NCI-H2029 (cell line): ENCODE results near the gene RNF214.

Source experiments
- DNase-seq: peaks from one replicate; lab custom pipeline; 2025; lab: John Stamatoyannopoulos, UW

The RNF214 gene

DNA sequence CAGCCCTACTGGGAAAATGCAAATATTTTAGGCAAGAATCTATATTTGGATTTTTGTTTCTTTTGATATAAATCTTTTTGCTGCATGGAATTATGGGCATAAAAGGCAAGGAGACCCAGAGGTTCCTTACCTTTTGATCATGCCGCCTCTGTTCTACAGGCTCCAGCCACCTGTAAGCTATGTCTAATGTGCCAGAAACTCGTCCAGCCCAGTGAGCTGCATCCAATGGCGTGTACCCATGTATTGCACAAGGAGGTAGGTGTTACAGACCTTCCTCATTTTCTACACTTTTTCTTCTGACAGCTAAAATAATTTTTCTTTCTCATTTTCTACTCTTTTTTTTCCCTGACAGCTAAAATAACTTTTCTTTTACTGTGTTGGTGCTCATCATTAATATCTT lies 50.5 kb downstream of the RNF214 start:
- DNase-seq, result no peak

DNA sequence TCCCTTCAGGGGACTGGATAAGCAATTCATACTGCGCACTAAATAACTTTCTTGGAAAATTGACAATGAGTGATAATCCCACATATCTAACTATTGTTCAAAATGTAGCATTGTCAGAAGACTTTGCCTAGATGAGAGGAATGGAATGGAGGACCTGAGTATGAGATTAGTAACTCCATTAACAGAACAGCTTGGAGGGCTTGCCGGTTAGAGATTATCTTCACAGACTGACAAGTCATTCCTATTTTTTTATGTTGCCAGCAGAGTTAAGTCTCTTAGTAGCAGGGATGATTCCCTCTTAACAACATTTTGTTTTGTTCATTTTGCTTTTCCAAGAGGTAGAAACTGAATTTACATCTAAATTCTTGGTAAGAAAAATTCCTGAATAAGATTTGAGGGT lies 51.6 kb downstream of the RNF214 start:
- no peak for DNase-seq

DNA sequence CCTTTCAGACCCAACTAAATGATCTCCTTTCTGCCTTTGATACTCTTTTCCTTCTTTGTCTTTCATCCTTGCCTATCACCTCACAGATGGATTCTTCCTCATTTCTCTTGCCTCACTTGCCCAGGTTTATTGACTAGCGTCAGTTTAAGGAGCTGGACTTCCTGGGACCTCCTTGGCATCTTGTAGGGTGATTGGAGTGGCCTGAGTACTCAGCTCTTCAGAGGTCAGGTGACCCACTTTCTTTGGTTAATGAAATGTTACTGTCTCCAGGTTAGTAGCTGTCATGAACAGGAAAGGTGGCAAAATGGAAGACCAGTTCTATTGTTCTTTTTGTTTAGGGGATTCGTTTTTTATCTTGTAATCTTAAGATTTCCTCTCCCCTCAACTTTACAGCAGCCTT lies 54.1 kb downstream of the RNF214 start:
- DNase-seq, result no peak

GRCh38 chr11:117287668-117288067 lies 55.2 kb downstream of the RNF214 start:
- DNase-seq, result no peak

DNA sequence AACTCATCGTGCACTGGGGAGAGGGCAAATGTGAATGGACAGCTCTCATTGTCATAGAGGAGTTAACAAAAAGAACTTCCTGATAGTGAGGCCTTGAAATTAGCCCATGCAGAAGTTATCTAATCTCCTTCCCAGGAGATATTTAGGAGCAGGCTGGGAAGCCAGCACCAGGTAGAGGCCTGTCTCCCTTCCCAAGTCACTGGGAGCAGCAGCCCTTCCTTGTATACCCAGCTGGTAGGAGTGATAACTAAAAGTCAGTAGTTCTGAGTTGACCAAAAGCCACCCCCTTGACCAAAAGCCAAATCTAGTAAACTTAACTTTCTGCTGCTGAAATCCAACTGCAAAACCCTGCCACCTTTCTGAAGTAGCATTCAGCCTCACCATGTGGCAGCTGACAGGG lies 57.3 kb downstream of the RNF214 start:
- no peak for DNase-seq

- DNase-seq, result no peak
Measured at GRCh38 chr11:117290809-117291396, 58.4 kb downstream of the RNF214 start, which contains the start of gene BACE1-AS. Gene BACE1-AS, plus strand, starts transcription at chr11:117291346.

DNA sequence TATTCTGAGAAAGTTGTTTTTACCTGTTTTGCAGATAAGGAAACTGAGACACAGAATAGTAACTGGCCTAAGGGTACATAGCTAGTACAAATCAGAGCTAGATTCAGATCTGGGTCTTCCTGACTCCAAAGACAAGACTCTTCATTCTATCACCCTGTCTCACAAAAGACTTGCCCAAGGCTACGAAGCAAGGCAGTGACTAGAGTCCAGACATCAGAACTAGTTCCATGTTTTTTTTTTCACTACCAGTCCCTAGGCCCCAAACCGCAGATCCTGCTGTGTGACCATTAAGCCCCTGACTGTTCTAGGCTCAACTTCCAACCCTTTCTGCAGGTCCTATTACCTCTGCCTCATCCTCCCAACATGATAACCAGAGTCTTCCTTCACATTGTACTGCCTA lies 60.1 kb downstream of the RNF214 start:
- no peak for DNase-seq

DNA sequence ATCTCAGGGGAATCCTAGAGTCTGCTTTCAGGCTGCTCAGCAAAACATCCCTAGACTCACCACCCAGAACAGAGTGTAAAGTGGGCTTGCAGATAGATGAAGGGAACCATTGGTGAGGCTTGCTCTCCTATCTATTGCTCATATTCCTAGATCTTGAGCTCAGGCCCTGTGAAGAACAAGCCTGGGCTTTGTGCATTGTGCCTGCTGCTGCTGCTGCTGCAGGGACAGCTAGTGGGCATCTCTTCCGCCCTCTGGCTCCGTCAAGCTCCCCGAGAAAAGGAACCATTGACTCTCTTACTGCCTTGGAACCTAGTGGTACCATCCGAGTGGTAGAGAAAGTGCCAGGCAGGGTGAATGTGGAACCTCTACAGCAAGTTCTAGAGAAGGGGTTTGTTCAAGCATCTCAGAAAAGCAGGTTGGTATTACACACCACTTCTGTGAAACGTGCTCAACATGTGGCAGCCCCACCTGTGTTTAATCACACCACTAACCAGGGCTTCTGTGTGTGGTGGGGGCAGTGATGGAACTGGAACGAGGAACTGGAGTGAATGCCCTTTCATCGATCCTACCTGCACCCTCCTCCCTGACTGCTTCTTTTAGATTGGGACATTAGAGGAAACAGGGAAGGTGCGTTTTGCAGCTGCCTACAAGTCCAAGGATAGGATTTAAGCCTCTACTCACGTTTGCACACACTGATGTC lies 63.1 kb downstream of the RNF214 start:
- no peak for DNase-seq

DNA sequence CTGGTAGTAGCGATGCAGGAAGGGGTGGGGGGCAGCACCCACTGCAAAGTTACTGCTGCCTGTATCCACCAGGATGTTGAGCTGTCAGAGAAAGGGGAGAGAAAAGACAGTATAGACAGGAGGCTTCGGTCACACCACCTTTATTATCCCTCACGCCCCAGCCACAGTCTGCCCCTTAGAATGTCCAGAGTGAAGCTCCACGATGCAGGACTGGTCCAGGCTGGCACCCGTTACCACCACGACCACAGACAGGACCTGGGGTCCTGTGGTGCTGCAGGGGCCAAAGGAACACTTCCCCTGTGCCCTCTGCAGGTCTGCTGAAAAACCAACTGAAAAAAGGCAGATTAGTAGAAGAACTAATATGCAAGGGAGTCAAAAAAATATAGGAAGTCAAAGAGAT lies 64.4 kb downstream of the RNF214 start:
- no peak for DNase-seq

GRCh38 chr11:117298195-117298594 lies 65.7 kb downstream of the RNF214 start:
- DNase-seq, result no peak

DNA sequence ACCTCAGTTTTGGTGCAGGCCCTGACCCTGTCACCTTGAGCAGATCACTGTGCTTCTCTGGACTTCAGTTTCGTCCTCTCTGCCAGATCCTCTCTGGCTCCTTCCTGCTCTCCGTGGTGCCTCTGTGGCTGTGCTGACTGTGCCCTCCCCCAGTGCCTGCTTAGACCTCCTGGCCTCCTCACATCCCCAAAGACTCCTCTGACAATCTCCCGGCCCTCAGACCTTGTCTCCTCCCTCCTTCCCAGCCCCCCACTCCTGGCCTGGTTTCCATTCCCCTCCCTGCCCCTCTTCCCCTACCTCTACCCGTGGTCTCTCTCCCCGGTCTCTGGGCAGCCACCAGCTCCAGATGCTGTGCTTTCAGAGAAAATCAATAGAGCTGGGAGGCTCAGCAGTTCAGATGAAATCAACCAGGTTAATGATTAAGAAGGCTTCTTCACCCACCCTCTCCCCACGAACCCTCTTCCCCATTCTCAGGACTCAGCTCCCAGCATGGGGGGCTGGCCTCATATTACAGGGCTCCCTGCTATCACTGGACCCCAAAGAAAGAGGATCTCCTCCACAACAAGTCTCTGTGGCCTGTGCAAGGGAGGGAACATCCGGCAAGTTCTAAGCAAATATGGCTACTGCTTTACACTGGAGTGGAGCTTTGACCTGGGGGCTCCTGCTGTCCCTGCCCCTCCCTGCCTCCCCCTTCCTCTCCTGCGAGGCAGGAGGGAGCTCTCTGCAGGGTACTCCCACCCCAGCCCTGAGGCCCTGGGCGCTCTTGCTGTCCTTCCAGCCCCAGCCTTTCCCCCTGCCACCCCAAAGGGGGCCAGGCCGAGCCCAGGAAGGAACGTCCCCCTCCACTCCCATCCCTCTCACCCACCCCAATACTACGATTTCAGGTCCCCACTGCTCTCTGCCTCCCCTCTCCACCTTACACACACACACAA lies 67.1 kb downstream of the RNF214 start:
- no peak for DNase-seq

DNA sequence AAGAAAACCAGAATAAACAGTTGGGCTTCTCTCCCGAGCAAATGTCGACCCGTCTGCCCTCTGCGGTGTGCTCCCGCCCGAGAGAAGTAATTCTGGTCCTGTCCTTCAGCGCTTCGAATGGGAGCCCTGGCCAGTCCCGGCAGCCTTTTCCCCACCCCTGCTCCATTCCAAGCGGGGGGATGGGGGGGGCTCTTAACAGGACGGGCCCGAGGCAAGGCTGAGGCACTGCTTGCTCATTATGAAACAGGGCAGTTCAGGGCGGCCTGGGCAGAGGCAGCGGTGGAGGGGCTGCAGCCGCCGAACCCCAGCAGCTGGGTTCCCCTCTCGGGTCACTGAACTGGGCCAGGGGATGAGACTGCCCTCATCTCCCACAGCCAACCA lies 67.8 kb downstream of the RNF214 start:
- no peak for DNase-seq

- no peak for DNase-seq
Measured at GRCh38 chr11:117300773-117301172, 68.3 kb downstream of the RNF214 start.

GRCh38 chr11:117302228-117302627 lies 69.8 kb downstream of the RNF214 start:
- no peak for DNase-seq

DNA sequence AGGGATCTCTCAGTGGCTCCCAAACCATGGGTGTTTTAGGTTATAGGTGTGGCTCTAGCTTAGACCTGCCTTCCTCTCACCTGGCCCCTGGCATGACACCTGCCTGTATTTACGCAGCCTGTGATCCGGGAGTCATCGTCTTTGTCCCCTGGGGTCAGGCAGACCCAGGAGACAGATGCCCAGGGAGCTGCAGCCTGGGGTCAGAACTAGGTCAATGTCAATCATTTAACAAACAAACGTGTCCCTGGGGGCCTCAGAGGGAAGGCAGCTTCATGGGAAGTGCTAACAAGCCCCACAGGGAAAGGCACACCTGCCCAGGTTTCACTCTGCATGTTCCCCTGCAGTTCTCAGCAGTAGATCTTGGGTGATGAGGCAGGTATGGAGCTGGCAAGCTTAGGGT lies 70.6 kb downstream of the RNF214 start:
- no peak for DNase-seq

DNA sequence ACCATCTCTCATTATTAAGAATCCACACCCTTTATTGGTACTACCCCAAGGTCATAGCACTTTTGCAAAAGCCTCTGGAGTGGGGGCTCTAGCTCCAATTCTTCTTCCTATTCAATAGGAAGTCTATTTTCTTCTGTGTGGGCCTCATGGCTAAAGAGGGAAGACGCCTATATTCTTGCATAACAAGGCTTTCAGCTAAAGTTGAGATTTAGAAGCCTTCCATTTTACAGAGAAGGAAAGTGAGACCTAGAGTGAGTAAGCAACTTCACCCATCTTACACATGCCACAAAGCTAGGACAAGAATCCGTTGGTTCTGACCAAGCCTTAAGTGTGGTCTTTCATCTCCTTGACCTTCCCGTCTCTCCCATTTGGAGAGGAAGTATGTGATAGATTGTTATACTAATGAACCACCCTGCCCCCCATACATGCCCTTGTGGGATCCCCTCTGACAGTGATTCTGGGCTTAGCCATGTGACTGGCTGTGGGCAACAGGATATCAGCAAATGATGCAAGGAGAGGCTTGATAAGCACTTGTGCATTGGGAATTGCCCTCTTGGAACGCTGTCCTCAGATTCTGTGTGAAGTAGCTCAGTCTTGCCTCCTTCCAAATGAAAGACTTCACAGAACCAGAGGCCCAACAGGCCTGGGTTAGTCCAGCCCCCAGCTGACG lies 71.3 kb downstream of the RNF214 start:
- no peak for DNase-seq

GRCh38 chr11:117305145-117305544 lies 72.7 kb downstream of the RNF214 start:
- no peak for DNase-seq

DNA sequence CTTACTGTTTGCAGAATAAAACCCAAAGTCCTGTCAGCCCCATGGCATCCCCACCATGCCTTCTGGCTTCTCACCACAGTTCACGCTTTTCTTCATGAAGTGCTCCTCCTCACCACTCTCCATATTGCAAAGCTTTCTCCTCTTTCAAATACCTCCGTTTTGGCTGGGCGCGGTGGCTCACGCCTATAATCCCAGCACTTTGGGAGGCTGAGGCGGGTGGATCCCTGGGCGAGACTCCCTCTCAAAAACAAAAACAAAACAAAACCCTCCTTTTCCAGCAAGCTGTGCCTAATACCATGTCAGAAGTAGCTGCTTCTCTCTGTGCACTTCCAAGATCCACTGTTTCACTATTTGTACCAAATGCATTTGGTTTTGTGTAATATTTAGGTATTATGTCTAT lies 76.8 kb downstream of the RNF214 start:
- no peak for DNase-seq

DNA sequence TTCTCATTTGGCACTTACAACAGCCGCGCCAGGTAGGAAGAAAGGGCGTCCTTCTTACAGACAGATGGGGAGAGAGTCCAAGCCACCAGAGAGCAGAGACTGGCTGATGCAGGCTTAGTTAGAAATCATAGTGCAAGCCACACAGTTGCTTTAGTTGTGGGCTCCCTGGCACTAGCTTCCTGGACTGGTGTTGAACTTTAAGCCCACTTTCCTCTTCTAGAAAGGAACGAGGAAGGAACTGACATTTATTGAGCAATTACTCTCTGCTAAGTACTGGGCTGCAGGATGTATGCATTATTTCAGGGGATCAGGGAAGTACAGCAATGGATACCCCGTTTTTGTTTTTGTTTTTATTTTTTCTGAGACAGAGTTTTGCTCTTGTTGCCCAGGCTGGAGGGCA lies 80.6 kb downstream of the RNF214 start:
- DNase-seq, result no peak

DNA sequence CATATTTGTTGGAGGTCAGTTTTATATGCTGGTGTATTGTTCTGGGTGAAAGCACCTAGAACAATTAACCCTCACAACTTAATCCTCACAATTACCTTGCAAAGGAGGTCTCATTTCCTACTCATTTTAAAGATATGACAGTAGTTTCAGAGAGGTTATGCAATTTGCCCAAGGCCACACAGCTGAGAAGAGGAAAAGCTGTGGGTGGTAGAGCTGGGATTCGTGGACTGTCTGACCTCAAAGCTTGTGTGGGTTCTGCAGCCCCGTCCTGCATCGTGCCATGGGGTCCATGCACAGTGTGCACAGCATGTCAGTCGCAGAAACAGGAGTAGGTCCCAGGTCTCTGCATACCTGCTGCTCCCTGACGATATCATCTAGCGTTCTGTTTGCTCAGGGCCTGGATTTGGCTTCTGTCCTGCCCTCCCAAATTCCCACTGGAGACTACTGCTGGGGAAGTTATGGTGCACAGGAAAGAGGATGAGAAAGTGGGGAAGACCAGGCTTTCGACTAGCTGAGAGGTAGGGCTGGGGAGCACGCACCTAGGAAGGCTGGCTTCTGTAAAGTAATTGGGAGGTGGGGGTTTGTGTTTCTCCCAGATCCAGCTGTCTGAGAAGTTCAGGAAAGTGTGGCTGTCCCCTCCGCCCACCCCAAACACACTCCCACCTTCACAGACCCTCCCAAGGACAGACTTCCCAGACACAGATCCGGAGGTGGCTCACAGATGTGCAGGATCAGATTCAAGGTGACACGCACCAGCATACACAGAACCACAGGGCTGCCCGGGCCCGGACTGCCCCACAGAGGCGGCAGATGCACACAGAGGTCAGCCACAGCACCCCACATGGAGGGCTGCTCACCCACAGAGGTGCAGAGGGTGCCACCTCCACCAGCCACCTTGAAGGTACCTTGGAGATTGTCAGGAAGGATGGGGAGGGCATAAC lies 81.6 kb downstream of the RNF214 start:
- DNase-seq, result no peak

DNA sequence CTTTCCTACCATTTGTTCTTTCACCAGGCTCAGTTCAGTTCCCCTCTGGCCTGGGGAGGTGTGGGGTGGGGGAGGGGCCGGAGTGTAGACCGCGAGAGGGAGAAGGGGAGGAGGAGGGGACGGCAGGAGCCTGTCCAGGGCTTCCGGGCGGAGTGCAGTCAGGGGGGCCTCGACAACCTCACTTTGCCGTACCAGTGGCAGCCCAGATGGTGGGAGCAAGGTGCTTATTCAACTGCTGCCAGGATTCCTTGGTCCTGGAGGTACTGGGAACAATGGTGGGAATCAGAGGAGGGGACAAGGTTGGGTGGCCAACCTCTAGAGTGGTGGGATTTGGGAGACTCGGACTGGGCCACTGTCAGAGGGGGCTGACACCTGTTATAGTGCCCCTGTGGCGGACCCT lies 82.4 kb downstream of the RNF214 start:
- DNase-seq, result no peak
